ENCODE measurements around the gene PTGER4.

- TF ChIP-seq CTCF (conservative IDR thresholded peaks at IDR 0.05) = no peak
- TF ChIP-seq EZH2 (IDR thresholded peaks at IDR 0.05; ENCODE audit: low read depth) = no peak
These were observed 58.8 kb downstream of the PTGER4 start for GRCh38 chr5:40738502-40738901.

Data from PC-9 (cell line).